Measurements from ENCODE around the gene CBY2.

DNA sequence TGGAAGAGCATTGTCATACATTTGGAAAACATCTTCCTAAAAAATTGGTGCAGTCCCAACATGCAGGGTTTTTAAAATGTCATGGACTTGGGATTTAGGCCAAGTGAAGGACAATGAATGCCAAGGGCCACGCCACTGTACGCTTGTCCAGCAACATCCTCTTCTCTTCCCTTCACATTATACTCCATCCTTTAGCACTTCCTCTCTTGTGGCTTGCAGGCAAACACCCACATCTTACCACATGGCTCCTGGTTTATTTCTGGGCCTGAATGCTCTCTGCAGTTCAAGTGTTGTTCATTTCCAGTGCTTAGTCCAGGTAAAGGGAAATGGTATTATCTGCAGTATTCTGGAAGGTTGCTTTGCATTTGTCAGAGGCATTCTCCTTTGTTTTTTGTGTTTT lies 45.0 kb downstream of the CBY2 start:
- TF ChIP-seq CTCF (IDR thresholded peaks at IDR 0.05; ENCODE audit: low read length) = no peak
- no peak for TF ChIP-seq EZH2 (IDR thresholded peaks at IDR 0.05; ENCODE audit: borderline replicate concordance, low read length)
